Heart right ventricle (tissue), 16 donors: ENCODE measurements around the gene THAP12. TPM values are rescaled to one million over a fixed set of nuclear protein-coding genes. Genes with fewer than 3 reads are reported as not detected.

Experiments
- ATAC-seq, 8 donors: fragments of 200-7000 bp; cut with Tn5 transposase; one replicate each; pipeline ENCODE4 v1.9.1; 2020; ENCODE audit warnings: mild to moderate bottlenecking in 8 of 8, moderate library complexity in 8 of 8, moderate number of reproducible peaks in 1 of 8
- DNase-seq, 2 donors: peaks; one replicate each; pipeline ENCODE4 v3.0.0-alpha.2; 2020
- H3K27ac ChIP-seq, 10 donors: fragments of 200-600 bp; sonication (generic) in 2 of 10; one replicate each; pipeline versions ENCODE4 v1.5.0 to v1.8.0; 2020 to 2022; ENCODE audit warnings: mild to moderate bottlenecking in 3 of 10
- H3K27me3 ChIP-seq, 7 donors: fragments of 200-600 bp; one replicate each; pipeline ENCODE4 v1.8.0; 2021 to 2022; ENCODE audit warnings: mild to moderate bottlenecking in 2 of 7
- H3K36me3 ChIP-seq, 9 donors: fragments of 200-600 bp; sonication (generic) in 1 of 9; one replicate each; pipeline versions ENCODE4 v1.5.0 to v1.8.0; 2020 to 2022; ENCODE audit warnings: mild to moderate bottlenecking in 2 of 9
- H3K4me1 ChIP-seq, 9 donors: fragments of 200-600 bp; sonication (generic) in 1 of 9; one replicate each; pipeline versions ENCODE4 v1.5.0 to v1.8.0; 2020 to 2022; ENCODE audit warnings: mild to moderate bottlenecking in 4 of 9
- H3K4me3 ChIP-seq, 10 donors: fragments of 200-600 bp; sonication (generic) in 2 of 10; one replicate each; pipeline versions ENCODE4 v1.5.0 to v1.8.0; 2020 to 2022; ENCODE audit warnings: mild to moderate bottlenecking in 7 of 10, moderate library complexity in 2 of 10
- H3K9me3 ChIP-seq, 11 donors: fragments of 200-600 bp in 10 of 11; sonication (generic) in 2 of 11; one replicate each; pipeline versions ENCODE4 v1.5.0 to v1.8.0; 2013 to 2022; ENCODE audit warnings: mild to moderate bottlenecking in 2 of 11, control low read depth in 1 of 11, moderate library complexity in 1 of 11
- WGBS, 2 donors: extraction: QIAGEN DNeasy Blood & Tissue Kit; methylation state at CpG; one replicate each; pipeline ENCODE4 v1.1.7; 2013; ENCODE audit warnings: inconsistent platforms in 1 of 2; 5-methylcytosine and 5-hydroxymethylcytosine counted together
- intact Hi-C, 10 donors: fragments of 100-400 bp; cut with DNase I; formaldehyde crosslinking; loops; one replicate each; pipeline versions ENCODE4 v1.11.1 to v1.14.2; 2022
- long read RNA-seq, 3 donors: library from polyadenylated mRNA; unstranded; transcript quantifications; one replicate each; pipeline ENCODE4 v2.0.0, GENCODE V29; 2020 to 2021
- polyA plus RNA-seq, 2 donors: library from polyadenylated mRNA; stranded (reverse); fragments of 200-250 nt; gene quantifications; one replicate each; pipeline ENCODE4 v1.2.3, GENCODE V29; 2013
- total RNA-seq, 10 donors: library from RNA; stranded (reverse); fragmentation: NEBNext Ultra II Directional in 3 of 10; extraction: Animal tissue kit (Norgen Biotek cat#: 25700) in 3 of 10; gene quantifications; one replicate each; pipeline versions ENCODE4 v1.2.1 to v1.2.4, GENCODE V29; 2021 to 2023
- TF ChIP-seq, protein P1 (sequence below), 9 donors: fragments of 200-600 bp; sonication (generic) in 2 of 9; IDR thresholded peaks; one replicate each; pipeline versions ENCODE4 v1.5.0 to v1.8.0; 2021 to 2022; ENCODE audit warnings: antibody characterized with exemption in 9 of 9, mild to moderate bottlenecking in 5 of 9, moderate library complexity in 1 of 9
- donor health status: Arrhythmogenic right ventricular cardiomyopathy.
- donor health status: ischemic (EF 13 %, LVEDD 7.1; RV severe dilation, severe dysfunction).
- donor health status: healthy with polysubstance abuse.
- donor health status: DM: no; HTN: yes; CAD: no.
- donor health status: DM: no; HTN: no; CAD: no.
- donor health status: ischemic (EF 25% LVEDD 6.9; RV normal size, moderate dysfunction).
- donor health status: ischemic (EF 25% LVEDD 5.7; RV mildly dilated, moderate dysfunction).
- donor health status: healthy.
- donor health status: DM: yes; HTN: yes; CAD: no.
- donor health status: Ischemic cardiomyopathy.
- donor health status: ischemic (EF 35%, LVEDD 5.7; RV mildly dilated, moderate dysfunction).
- donor health status: nonischemic (EF 11% LVEDD 7.7; RV severe dilation, severe dysfunction).
- donor health status: DM: yes; HTN: yes; CAD: no.
- donor health status: PGD.
- donor health status: ischemic (EF 29% LVEDD 5.4; RV normal size, mild dysfunction).
- donor health status: nonischemic (EF 23%, LVEDD 6.1; RV moderate dilation, normal function).

The THAP12 gene, protein sequence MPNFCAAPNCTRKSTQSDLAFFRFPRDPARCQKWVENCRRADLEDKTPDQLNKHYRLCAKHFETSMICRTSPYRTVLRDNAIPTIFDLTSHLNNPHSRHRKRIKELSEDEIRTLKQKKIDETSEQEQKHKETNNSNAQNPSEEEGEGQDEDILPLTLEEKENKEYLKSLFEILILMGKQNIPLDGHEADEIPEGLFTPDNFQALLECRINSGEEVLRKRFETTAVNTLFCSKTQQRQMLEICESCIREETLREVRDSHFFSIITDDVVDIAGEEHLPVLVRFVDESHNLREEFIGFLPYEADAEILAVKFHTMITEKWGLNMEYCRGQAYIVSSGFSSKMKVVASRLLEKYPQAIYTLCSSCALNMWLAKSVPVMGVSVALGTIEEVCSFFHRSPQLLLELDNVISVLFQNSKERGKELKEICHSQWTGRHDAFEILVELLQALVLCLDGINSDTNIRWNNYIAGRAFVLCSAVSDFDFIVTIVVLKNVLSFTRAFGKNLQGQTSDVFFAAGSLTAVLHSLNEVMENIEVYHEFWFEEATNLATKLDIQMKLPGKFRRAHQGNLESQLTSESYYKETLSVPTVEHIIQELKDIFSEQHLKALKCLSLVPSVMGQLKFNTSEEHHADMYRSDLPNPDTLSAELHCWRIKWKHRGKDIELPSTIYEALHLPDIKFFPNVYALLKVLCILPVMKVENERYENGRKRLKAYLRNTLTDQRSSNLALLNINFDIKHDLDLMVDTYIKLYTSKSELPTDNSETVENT
- total RNA-seq (10 to 100 TPM; 18.1 to 25.8 (median 22.4) TPM), polyA plus RNA-seq (10 to 100 TPM; 11.2 to 12.8 TPM)
- long read RNA-seq, donor 1, transcript THAP12-203 (6 exons, 882 nt) = minor isoform, 12 of 57 reads
- long read RNA-seq, donor 1, transcript THAP12-201 (5 exons, 3,300 nt) = major isoform, 38 of 57 reads
- long read RNA-seq, donor 1, partial matches to known transcripts = 1 of 57 reads
- long read RNA-seq, donor 1, other reads (novel, unspliced or antisense) = 6 of 57 reads
- long read RNA-seq, donor 2, transcript THAP12-201 (5 exons, 3,300 nt) = major isoform, 67 of 86 reads
- long read RNA-seq, donor 2, transcript THAP12-203 (6 exons, 882 nt) = minor isoform, 8 of 86 reads
- long read RNA-seq, donor 2, partial matches to known transcripts = 0 of 86 reads
- long read RNA-seq, donor 2, other reads (novel, unspliced or antisense) = 11 of 86 reads
- long read RNA-seq, donor 3, partial matches to known transcripts = 0 of 13 reads
- long read RNA-seq, donor 3, other reads (novel, unspliced or antisense) = 3 of 13 reads

DNA sequence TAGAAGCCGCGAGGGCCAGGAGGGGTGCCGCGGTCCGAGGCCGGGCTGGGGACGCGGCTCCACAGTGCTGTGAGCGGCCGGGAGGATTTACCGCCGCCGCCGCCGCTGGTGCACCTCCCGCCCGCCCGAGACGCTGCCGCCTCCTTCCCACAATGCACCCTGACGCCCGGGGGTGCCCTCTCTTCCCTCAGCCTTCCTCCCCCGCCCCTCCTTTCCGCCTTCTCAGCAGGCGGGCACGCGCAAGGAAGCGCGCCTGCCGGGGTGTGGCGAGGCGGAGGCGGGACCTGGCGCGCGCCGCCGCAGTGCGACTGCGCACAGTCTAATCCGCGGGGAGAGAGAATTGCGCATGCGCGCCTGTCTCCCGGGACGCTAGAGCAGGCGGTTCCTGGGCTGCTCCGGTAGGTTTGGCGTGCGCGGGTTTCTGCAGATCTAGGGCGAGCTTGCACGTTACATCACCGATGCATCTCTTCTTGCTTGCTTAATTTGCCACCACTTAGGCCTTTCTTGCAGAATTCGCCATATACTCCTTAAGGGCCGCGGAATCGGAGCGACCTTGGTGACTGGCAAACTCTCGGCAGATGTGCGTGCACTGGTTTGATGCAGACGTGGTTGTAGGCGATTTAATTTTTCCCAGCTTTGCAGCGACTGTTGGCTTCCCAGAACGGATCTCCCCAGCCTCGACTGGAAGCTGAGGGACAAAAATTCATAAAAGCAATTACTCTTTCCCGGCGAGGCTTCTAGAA lies at the start of gene THAP12, which contains the start of gene GVQW3:
TSS of gene THAP12 (minus strand) at position 156 of the 743 bp plus-strand sequence. CDS start 296 bp downstream, outside the sequence.
TSS of gene GVQW3 (plus strand) at position 347 of the 743 bp plus-strand sequence. CDS start 506 bp downstream, outside the sequence.
- DNase-seq (peak; percentile 98 to 99), ATAC-seq (peak; percentile 97 to 99 (median 99))
- peaks cover 2 to 49% (median 36%) of the 10 kb centered on the region in 9 donors for H3K4me1 ChIP-seq
- no peaks in the 10 kb centered on the region for H3K36me3 ChIP-seq
- H3K27me3 ChIP-seq = no peaks in the 10 kb centered on the region
- TF ChIP-seq, protein P1, sequence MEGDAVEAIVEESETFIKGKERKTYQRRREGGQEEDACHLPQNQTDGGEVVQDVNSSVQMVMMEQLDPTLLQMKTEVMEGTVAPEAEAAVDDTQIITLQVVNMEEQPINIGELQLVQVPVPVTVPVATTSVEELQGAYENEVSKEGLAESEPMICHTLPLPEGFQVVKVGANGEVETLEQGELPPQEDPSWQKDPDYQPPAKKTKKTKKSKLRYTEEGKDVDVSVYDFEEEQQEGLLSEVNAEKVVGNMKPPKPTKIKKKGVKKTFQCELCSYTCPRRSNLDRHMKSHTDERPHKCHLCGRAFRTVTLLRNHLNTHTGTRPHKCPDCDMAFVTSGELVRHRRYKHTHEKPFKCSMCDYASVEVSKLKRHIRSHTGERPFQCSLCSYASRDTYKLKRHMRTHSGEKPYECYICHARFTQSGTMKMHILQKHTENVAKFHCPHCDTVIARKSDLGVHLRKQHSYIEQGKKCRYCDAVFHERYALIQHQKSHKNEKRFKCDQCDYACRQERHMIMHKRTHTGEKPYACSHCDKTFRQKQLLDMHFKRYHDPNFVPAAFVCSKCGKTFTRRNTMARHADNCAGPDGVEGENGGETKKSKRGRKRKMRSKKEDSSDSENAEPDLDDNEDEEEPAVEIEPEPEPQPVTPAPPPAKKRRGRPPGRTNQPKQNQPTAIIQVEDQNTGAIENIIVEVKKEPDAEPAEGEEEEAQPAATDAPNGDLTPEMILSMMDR (IDR thresholded peaks at IDR 0.05) = peak in 4 of 9 donors; percentile 39 to 54 (median 46)
- WGBS, 2 donors = 0 to 1% methylated on average over 58 to 69 of the region's 69 CpGs
- intact Hi-C loops = loop anchor here in 8 of 10 donors (1.0 to 10.0 kb wide), 5 partner anchors 61 to 174 kb away; partner anchors contain the start of genes EMSY (in 3 of the 8) and WNT11 (in 1 of the 8)
- peak within 1 kb of the TSS; percentile 42 to 94 (median 91) for H3K27ac ChIP-seq
- peak within 1 kb of the TSS; percentile 67 to 99 (median 94) for H3K4me3 ChIP-seq
- no peaks in the 10 kb centered on the region for H3K9me3 ChIP-seq

DNA sequence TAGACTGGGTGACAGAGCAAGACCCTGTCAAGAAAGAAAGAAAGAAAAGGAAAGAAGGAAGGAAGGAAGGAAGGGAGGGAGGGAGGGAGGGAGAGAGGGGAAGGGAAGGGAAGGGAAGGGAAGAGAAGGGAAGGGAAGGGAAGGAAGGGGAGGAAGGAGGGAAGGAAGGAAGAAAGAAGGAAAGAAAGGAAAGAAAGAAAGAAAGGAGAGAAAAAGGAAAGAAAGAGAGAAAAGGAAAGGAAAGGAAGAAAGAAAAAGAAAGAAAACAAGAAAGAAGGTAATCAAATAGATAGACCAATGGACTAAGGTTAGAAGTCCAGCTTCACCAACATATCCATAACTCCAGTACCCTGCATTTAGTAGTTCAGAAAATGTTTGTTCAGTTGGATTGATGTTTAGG lies 45.7 kb upstream of the THAP12 start:
- DNase-seq (no peak), ATAC-seq (no peak)
- H3K9me3 ChIP-seq = no peaks in the 10 kb centered on the region
- H3K4me3 ChIP-seq = no peak overlapping the region
- no peak overlapping the region for H3K27ac ChIP-seq
- TF ChIP-seq, protein P1 (IDR thresholded peaks at IDR 0.05) = no peak
- intact Hi-C loops = no loop called here
- no peaks in the 10 kb centered on the region for H3K4me1 ChIP-seq
- H3K27me3 ChIP-seq = no peaks in the 10 kb centered on the region
- H3K36me3 ChIP-seq = no peaks in the 10 kb centered on the region

DNA sequence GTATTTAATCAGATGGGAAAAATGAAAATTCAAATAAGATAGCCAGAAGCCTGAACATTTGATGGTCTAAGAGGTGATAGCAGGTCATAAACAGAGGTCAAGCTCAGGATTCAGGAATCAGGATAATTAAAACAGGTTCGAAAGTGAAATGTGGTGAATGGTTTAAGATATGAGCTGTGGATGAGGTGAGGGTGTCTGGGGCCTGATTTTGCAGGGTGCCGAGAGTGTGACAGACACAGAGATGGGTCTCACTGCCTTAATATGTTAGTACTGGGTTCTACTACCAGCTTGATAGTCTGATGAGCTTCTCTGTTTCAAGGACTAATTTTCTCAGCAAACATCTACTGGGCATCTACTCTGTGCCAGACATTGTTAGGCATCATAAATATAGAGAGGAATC lies 44.0 kb upstream of the THAP12 start:
- Histone ChIP-seq H3K36me3 (no peaks in the 10 kb centered on the region), H3K27ac (no peak overlapping the region), H3K9me3 (no peaks in the 10 kb centered on the region), H3K4me1 (no peaks in the 10 kb centered on the region), H3K4me3 (no peak overlapping the region), H3K27me3 (no peaks in the 10 kb centered on the region)
- WGBS, 2 donors = 93 to 94% methylated on average over 2 of the region's 2 CpGs
- DNase-seq (no peak), ATAC-seq (no peak)
- intact Hi-C loops = no loop called here
- TF ChIP-seq, protein P1 (IDR thresholded peaks at IDR 0.05) = no peak
